GM23338 (cell line): ENCODE data around the gene DIP2C.

Experiments used
- ETS1 ChIP-seq: IDR thresholded peaks from 2 replicates; pipeline ENCODE4 v1.6.1; 2016; ENCODE audit warnings: antibody characterized with exemption
- EZH2 ChIP-seq: fragments of 200-600 bp; sonication (generic); IDR thresholded peaks from one replicate; pipeline ENCODE4 v1.8.0; 2017; ENCODE audit warnings: antibody characterized with exemption, mild to moderate bottlenecking, low read depth; ENCODE audit not compliant: unreplicated experiment
- EZH2phosphoT487 ChIP-seq: fragments of 200-600 bp; sonication (generic); IDR thresholded peaks from one replicate; pipeline ENCODE4 v1.8.1; 2018; ENCODE audit warnings: antibody characterized with exemption; ENCODE audit not compliant: unreplicated experiment
- JUNB ChIP-seq: IDR thresholded peaks from one replicate; pipeline ENCODE4 v1.6.1; 2016; ENCODE audit warnings: antibody characterized with exemption; ENCODE audit not compliant: unreplicated experiment
- NANOG ChIP-seq: IDR thresholded peaks from 2 replicates; pipeline ENCODE4 v1.6.1; 2016; ENCODE audit warnings: antibody characterized with exemption, borderline replicate concordance
- POLR2AphosphoS5 ChIP-seq: IDR thresholded peaks from 2 replicates; pipeline ENCODE4 v1.6.1; 2016; ENCODE audit warnings: antibody characterized with exemption, low read depth
- ZNF114 ChIP-seq: fragments of 250-450 bp; sonication (Bioruptor Pico); IDR thresholded peaks from 2 replicates; pipeline ENCODE4 v1.5.0; 2020; ENCODE audit warnings: mild to moderate bottlenecking, moderate library complexity
- ZNF331 ChIP-seq: fragments of 250-450 bp; sonication (Bioruptor Pico); IDR thresholded peaks from 2 replicates; pipeline ENCODE4 v1.5.0; 2020; ENCODE audit warnings: low read depth, mild to moderate bottlenecking, moderate library complexity
- TF ChIP-seq, protein P1 (sequence below), 2 experiments: fragments of 200-600 bp in 1 of 2; sonication (generic) in 1 of 2; conservative IDR thresholded peaks; 2 replicates each; pipeline versions ENCODE4 v1.5.1 to v1.6.1; 2016 to 2017; ENCODE audit warnings: antibody characterized with exemption in 2 of 2, low read depth in 2 of 2, mild to moderate bottlenecking in 2 of 2, moderate library complexity in 1 of 2
- TF ChIP-seq, protein P2 (sequence below): fragments of 250-450 bp; sonication (Bioruptor Pico); IDR thresholded peaks from 2 replicates; pipeline ENCODE4 v1.5.0; 2020; ENCODE audit warnings: mild to moderate bottlenecking, moderate library complexity
- TF ChIP-seq, protein P3 (sequence below): IDR thresholded peaks from one replicate; pipeline ENCODE4 v1.6.1; 2018; ENCODE audit warnings: antibody characterized with exemption; ENCODE audit not compliant: unreplicated experiment

GRCh38 chr10:273088-273487 lies 416.4 kb downstream of the DIP2C start:
- TF ChIP-seq, protein P1, sequence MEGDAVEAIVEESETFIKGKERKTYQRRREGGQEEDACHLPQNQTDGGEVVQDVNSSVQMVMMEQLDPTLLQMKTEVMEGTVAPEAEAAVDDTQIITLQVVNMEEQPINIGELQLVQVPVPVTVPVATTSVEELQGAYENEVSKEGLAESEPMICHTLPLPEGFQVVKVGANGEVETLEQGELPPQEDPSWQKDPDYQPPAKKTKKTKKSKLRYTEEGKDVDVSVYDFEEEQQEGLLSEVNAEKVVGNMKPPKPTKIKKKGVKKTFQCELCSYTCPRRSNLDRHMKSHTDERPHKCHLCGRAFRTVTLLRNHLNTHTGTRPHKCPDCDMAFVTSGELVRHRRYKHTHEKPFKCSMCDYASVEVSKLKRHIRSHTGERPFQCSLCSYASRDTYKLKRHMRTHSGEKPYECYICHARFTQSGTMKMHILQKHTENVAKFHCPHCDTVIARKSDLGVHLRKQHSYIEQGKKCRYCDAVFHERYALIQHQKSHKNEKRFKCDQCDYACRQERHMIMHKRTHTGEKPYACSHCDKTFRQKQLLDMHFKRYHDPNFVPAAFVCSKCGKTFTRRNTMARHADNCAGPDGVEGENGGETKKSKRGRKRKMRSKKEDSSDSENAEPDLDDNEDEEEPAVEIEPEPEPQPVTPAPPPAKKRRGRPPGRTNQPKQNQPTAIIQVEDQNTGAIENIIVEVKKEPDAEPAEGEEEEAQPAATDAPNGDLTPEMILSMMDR (conservative IDR thresholded peaks at IDR 0.05; ENCODE audit: low read depth in 2 of 2), result no peak
- TF ChIP-seq POLR2AphosphoS5, result no peak
- TF ChIP-seq JUNB, result no peak
- no peak for TF ChIP-seq EZH2
- no peak for TF ChIP-seq ZNF114 (CRISPR knock-in tag)
- TF ChIP-seq ETS1, result no peak
- TF ChIP-seq, protein P2, sequence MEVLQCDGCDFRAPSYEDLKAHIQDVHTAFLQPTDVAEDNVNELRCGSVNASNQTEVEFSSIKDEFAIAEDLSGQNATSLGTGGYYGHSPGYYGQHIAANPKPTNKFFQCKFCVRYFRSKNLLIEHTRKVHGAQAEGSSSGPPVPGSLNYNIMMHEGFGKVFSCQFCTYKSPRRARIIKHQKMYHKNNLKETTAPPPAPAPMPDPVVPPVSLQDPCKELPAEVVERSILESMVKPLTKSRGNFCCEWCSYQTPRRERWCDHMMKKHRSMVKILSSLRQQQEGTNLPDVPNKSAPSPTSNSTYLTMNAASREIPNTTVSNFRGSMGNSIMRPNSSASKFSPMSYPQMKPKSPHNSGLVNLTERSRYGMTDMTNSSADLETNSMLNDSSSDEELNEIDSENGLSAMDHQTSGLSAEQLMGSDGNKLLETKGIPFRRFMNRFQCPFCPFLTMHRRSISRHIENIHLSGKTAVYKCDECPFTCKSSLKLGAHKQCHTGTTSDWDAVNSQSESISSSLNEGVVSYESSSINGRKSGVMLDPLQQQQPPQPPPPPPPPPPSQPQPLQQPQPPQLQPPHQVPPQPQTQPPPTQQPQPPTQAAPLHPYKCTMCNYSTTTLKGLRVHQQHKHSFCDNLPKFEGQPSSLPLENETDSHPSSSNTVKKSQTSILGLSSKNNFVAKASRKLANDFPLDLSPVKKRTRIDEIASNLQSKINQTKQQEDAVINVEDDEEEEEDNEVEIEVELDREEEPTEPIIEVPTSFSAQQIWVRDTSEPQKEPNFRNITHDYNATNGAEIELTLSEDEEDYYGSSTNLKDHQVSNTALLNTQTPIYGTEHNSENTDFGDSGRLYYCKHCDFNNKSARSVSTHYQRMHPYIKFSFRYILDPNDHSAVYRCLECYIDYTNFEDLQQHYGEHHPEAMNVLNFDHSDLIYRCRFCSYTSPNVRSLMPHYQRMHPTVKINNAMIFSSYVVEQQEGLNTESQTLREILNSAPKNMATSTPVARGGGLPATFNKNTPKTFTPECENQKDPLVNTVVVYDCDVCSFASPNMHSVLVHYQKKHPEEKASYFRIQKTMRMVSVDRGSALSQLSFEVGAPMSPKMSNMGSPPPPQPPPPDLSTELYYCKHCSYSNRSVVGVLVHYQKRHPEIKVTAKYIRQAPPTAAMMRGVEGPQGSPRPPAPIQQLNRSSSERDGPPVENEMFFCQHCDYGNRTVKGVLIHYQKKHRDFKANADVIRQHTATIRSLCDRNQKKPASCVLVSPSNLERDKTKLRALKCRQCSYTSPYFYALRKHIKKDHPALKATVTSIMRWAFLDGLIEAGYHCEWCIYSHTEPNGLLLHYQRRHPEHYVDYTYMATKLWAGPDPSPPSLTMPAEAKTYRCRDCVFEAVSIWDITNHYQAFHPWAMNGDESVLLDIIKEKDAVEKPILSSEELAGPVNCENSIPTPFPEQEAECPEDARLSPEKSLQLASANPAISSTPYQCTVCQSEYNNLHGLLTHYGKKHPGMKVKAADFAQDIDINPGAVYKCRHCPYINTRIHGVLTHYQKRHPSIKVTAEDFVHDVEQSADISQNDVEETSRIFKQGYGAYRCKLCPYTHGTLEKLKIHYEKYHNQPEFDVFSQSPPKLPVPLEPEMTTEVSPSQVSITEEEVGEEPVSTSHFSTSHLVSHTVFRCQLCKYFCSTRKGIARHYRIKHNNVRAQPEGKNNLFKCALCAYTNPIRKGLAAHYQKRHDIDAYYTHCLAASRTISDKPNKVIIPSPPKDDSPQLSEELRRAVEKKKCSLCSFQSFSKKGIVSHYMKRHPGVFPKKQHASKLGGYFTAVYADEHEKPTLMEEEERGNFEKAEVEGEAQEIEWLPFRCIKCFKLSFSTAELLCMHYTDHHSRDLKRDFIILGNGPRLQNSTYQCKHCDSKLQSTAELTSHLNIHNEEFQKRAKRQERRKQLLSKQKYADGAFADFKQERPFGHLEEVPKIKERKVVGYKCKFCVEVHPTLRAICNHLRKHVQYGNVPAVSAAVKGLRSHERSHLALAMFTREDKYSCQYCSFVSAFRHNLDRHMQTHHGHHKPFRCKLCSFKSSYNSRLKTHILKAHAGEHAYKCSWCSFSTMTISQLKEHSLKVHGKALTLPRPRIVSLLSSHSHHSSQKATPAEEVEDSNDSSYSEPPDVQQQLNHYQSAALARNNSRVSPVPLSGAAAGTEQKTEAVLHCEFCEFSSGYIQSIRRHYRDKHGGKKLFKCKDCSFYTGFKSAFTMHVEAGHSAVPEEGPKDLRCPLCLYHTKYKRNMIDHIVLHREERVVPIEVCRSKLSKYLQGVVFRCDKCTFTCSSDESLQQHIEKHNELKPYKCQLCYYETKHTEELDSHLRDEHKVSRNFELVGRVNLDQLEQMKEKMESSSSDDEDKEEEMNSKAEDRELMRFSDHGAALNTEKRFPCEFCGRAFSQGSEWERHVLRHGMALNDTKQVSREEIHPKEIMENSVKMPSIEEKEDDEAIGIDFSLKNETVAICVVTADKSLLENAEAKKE (CRISPR knock-in tag), result no peak
- no peak for TF ChIP-seq EZH2phosphoT487
- no peak for TF ChIP-seq NANOG
- TF ChIP-seq ZNF331 (CRISPR knock-in tag), result no peak
- TF ChIP-seq, protein P3, sequence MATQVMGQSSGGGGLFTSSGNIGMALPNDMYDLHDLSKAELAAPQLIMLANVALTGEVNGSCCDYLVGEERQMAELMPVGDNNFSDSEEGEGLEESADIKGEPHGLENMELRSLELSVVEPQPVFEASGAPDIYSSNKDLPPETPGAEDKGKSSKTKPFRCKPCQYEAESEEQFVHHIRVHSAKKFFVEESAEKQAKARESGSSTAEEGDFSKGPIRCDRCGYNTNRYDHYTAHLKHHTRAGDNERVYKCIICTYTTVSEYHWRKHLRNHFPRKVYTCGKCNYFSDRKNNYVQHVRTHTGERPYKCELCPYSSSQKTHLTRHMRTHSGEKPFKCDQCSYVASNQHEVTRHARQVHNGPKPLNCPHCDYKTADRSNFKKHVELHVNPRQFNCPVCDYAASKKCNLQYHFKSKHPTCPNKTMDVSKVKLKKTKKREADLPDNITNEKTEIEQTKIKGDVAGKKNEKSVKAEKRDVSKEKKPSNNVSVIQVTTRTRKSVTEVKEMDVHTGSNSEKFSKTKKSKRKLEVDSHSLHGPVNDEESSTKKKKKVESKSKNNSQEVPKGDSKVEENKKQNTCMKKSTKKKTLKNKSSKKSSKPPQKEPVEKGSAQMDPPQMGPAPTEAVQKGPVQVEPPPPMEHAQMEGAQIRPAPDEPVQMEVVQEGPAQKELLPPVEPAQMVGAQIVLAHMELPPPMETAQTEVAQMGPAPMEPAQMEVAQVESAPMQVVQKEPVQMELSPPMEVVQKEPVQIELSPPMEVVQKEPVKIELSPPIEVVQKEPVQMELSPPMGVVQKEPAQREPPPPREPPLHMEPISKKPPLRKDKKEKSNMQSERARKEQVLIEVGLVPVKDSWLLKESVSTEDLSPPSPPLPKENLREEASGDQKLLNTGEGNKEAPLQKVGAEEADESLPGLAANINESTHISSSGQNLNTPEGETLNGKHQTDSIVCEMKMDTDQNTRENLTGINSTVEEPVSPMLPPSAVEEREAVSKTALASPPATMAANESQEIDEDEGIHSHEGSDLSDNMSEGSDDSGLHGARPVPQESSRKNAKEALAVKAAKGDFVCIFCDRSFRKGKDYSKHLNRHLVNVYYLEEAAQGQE, result no peak
